Right lobe of liver (tissue), 6 donors: ENCODE results near the gene PCGF2. TPM values are rescaled to one million over a fixed set of nuclear protein-coding genes. Genes with fewer than 3 reads are reported as not detected.

Experiments
- ATAC-seq, 4 donors: fragments of 200-7000 bp; cut with Tn5 transposase; one replicate each; pipeline ENCODE4 v1.9.1; 2020; ENCODE audit warnings: mild to moderate bottlenecking in 4 of 4, moderate library complexity in 4 of 4
- DNase-seq, 3 donors: peaks; one replicate each; pipeline ENCODE4 v3.0.0-alpha.2; 2020
- H3K27ac ChIP-seq, 3 donors: fragments of 200-600 bp; one replicate each; pipeline ENCODE4 v1.8.0; 2022
- H3K27me3 ChIP-seq, 2 donors: fragments of 200-600 bp; one replicate each; pipeline ENCODE4 v1.8.0; 2022
- H3K36me3 ChIP-seq, 4 donors: fragments of 200-600 bp; sonication (generic) in 1 of 4; one replicate each; pipeline versions ENCODE4 v1.5.1 to v1.8.0; 2017 to 2022; ENCODE audit warnings: control low read depth in 1 of 4
- H3K4me1 ChIP-seq, 4 donors: fragments of 200-600 bp; sonication (generic) in 1 of 4; one replicate each; pipeline versions ENCODE4 v1.5.1 to v1.8.0; 2017 to 2022; ENCODE audit warnings: control low read depth in 1 of 4
- H3K4me3 ChIP-seq, 3 donors: fragments of 200-600 bp; one replicate each; pipeline ENCODE4 v1.8.0; 2022
- H3K9me3 ChIP-seq, 4 donors: fragments of 200-600 bp; sonication (generic) in 1 of 4; one replicate each; pipeline versions ENCODE4 v1.5.1 to v1.8.0; 2017 to 2022; ENCODE audit warnings: control low read depth in 1 of 4
- CTCF ChIP-seq, 4 donors: fragments of 200-600 bp in 3 of 4; fragments of 450-650 bp in 1 of 4; IDR thresholded peaks; one replicate each; pipeline versions ENCODE4 v1.5.1 to v1.8.0; 2016 to 2022; ENCODE audit warnings: antibody characterized with exemption in 4 of 4, mild to moderate bottlenecking in 2 of 4
- POLR2A ChIP-seq: fragments of 450-650 bp; IDR thresholded peaks from one replicate; pipeline ENCODE4 v1.6.1; 2017; ENCODE audit warnings: antibody characterized with exemption, mild to moderate bottlenecking
- WGBS: methylation state at CpG from one replicate; pipeline ENCODE4 v1.1.6; 2018; ENCODE audit warnings: low coverage, low lambda C conversion rate; ENCODE audit not compliant: insufficient coverage; ENCODE audit errors: missing lambda C conversion rate; 5-methylcytosine and 5-hydroxymethylcytosine counted together
- intact Hi-C, 2 donors: fragments of 100-400 bp; cut with DNase I; formaldehyde crosslinking; loops; one replicate each; pipeline versions ENCODE4 v1.11.2 to v1.14.1; 2022
- total RNA-seq, 6 experiments: library from RNA; depleted of rRNA in 2 of 6; stranded (reverse); fragments of >200 nt in 2 of 6; fragmentation: NEBNext Ultra II Directional in 3 of 6; extraction: Animal tissue kit (Norgen Biotek cat#: 25700) in 3 of 6; gene quantifications; one replicate each; pipeline versions ENCODE4 v1.1.0 to v1.2.4, GENCODE V29; 2016 to 2023
- donor health status: DM: no; HTN: yes; CAD: no.
- donor health status: DM: no; HTN: no; CAD: no.
- donor health status: DM: no; HTN: no; CAD: no.
- donor health status: DM: no; HTN: yes; CAD: no.
- donor health status: DM: no; HTN: yes; CAD: no.

Gene PCGF2
- total RNA-seq, 6 experiments from 2014 or later: 1.7 to 8.0 (median 3.9) TPM

GRCh38 chr17:38719943-38720641 lies 28.0 kb downstream of the PCGF2 start:
- DNase-seq (no peak), ATAC-seq (no peak)
- 73% methylated on average over 24 of the region's 39 CpGs for WGBS
- H3K27ac ChIP-seq: no peak overlapping the region
- intact Hi-C loops: no loop called here
- H3K4me1 ChIP-seq: no peaks in the 10 kb centered on the region
- TF ChIP-seq CTCF (IDR thresholded peaks at IDR 0.05) (no peak), POLR2A (no peak)
- no peaks in the 10 kb centered on the region for H3K9me3 ChIP-seq
- no peaks in the 10 kb centered on the region for H3K27me3 ChIP-seq
- peaks cover 0 to 13% (median 2%) of the 10 kb centered on the region in 4 donors for H3K36me3 ChIP-seq
- H3K4me3 ChIP-seq: no peak overlapping the region

- WGBS: 92% methylated on average over 2 of the region's 29 CpGs
- DNase-seq (no peak), ATAC-seq (no peak)
- Histone ChIP-seq H3K4me1 (no peaks in the 10 kb centered on the region), H3K27ac (no peak overlapping the region), H3K27me3 (no peaks in the 10 kb centered on the region), H3K36me3 (peaks cover 0 to 13% (median 2%) of the 10 kb centered on the region in 4 donors), H3K4me3 (no peak overlapping the region), H3K9me3 (no peaks in the 10 kb centered on the region)
- TF ChIP-seq POLR2A: no peak
- no peak for TF ChIP-seq CTCF (IDR thresholded peaks at IDR 0.05)
- intact Hi-C loops: no loop called here
Measured at GRCh38 chr17:38719289-38719942, 28.7 kb downstream of the PCGF2 start.

GRCh38 chr17:38717139-38717745 lies 30.9 kb downstream of the PCGF2 start:
- no peak for DNase-seq
- Histone ChIP-seq H3K4me1 (no peaks in the 10 kb centered on the region), H3K4me3 (no peak overlapping the region), H3K36me3 (peaks cover 0 to 15% (median 2%) of the 10 kb centered on the region in 4 donors), H3K27ac (no peak overlapping the region), H3K27me3 (no peaks in the 10 kb centered on the region), H3K9me3 (no peaks in the 10 kb centered on the region)
- ATAC-seq: no peak
- no CpG with 5 or more reads among the region's 12 CpGs for WGBS
- TF ChIP-seq POLR2A: no peak
- TF ChIP-seq CTCF (IDR thresholded peaks at IDR 0.05): no peak
- intact Hi-C loops: no loop called here

- no CpG with 5 or more reads among the region's 18 CpGs for WGBS
- peaks cover 0 to 14% (median 2%) of the 10 kb centered on the region in 4 donors for H3K36me3 ChIP-seq
- no peaks in the 10 kb centered on the region for H3K4me1 ChIP-seq
- no peak overlapping the region for H3K27ac ChIP-seq
- ATAC-seq: peak in 1 of 4 donors; percentile 16
- no peaks in the 10 kb centered on the region for H3K27me3 ChIP-seq
- no peak overlapping the region for H3K4me3 ChIP-seq
- intact Hi-C loops: no loop called here
- no peak for TF ChIP-seq CTCF (IDR thresholded peaks at IDR 0.05)
- TF ChIP-seq POLR2A: no peak
- no peak for DNase-seq
- no peaks in the 10 kb centered on the region for H3K9me3 ChIP-seq
Measured at GRCh38 chr17:38716368-38717005, 31.6 kb downstream of the PCGF2 start.
